Fibroblast of lung (primary cell): Measurements from ENCODE around the gene ALKBH2. TPM values are rescaled to one million over a fixed set of nuclear protein-coding genes. Genes with fewer than 3 reads are reported as not detected.
A peak's percentile ranks its signal among the peaks of the same experiment; 100 is the strongest.

Experiments
- DNase-seq, 2 donors: peaks; one replicate each; pipeline versions ENCODE4 v3.0.0 to v3.0.0-alpha.2; 2010; ENCODE audit warnings: low read depth in 2 of 2
- H2AFZ ChIP-seq: 2 replicates; pipeline ENCODE4 v1.5.1; 2012; ENCODE audit warnings: low read length, control low read depth, inconsistent platforms
- H3K27ac ChIP-seq: 2 replicates; pipeline ENCODE4 v1.5.1; 2011; ENCODE audit warnings: low read length, control low read depth; ENCODE audit not compliant: insufficient read depth
- H3K27me3 ChIP-seq: 2 replicates; pipeline ENCODE4 v1.5.1; 2011; ENCODE audit warnings: mild to moderate bottlenecking, low read length; ENCODE audit not compliant: control insufficient read depth, insufficient read depth
- H3K36me3 ChIP-seq: 2 replicates; pipeline ENCODE4 v1.5.1; 2011; ENCODE audit warnings: low read length; ENCODE audit not compliant: control insufficient read depth, insufficient read depth
- H3K4me1 ChIP-seq: 2 replicates; pipeline ENCODE4 v1.5.1; 2011; ENCODE audit warnings: low read length; ENCODE audit not compliant: control insufficient read depth, insufficient read depth; ENCODE audit errors: extremely low read depth
- H3K4me2 ChIP-seq: 2 replicates; pipeline ENCODE4 v1.5.1; 2011; ENCODE audit warnings: low read length, control low read depth; ENCODE audit not compliant: insufficient read depth; ENCODE audit errors: extremely low read depth
- H3K4me3 ChIP-seq, 4 experiments: fragments of 200-600 bp in 1 of 4; sonication (generic) in 1 of 4; replicated peaks in 1 of 4; 2 replicates each; pipeline ENCODE4 v1.5.1; 2011 to 2016; ENCODE audit warnings: low read length in 4 of 4, low read depth in 3 of 4, mild to moderate bottlenecking in 3 of 4, control low read depth in 2 of 4, inconsistent platforms in 1 of 4, mixed read lengths in 1 of 4; ENCODE audit not compliant: insufficient read depth in 1 of 4; ENCODE audit errors: control extremely low read depth in 1 of 4
- H3K79me2 ChIP-seq: 2 replicates; pipeline ENCODE4 v1.5.1; 2012; ENCODE audit warnings: mild to moderate bottlenecking, low read length, inconsistent platforms; ENCODE audit not compliant: control insufficient read depth, insufficient read depth
- H3K9ac ChIP-seq: 2 replicates; pipeline ENCODE4 v1.5.1; 2011; ENCODE audit warnings: mild to moderate bottlenecking, low read length, control low read depth; ENCODE audit not compliant: insufficient read depth
- H3K9me3 ChIP-seq: 2 replicates; pipeline ENCODE4 v1.5.1; 2012; ENCODE audit warnings: low read depth, low read length; ENCODE audit not compliant: control insufficient read depth, insufficient read depth
- H4K20me1 ChIP-seq: 2 replicates; pipeline ENCODE4 v1.5.1; 2011; ENCODE audit warnings: low read length; ENCODE audit not compliant: control insufficient read depth, insufficient read depth; ENCODE audit errors: extremely low read depth
- EZH2 ChIP-seq: IDR thresholded peaks from 2 replicates; pipeline ENCODE4 v1.5.1; 2012; ENCODE audit warnings: low read length, control low read depth, mild to moderate bottlenecking; ENCODE audit errors: missing control alignments
- polyA plus RNA-seq, 2 donors: library from polyadenylated mRNA; depleted of rRNA in 1 of 2; stranded (reverse) in 1 of 2; unstranded in 1 of 2; fragments of >200 nt; gene quantifications; 2 replicates each; pipeline ENCODE4 v1.2.1, GENCODE V29; 2011 to 2012; ENCODE audit warnings: missing spikeins in 1 of 2
- total RNA-seq: library from RNA; depleted of rRNA; stranded (reverse); fragments of >200 nt; gene quantifications from 2 replicates; pipeline ENCODE4 v1.2.1, GENCODE V29; 2014
- TF ChIP-seq, protein P1 (sequence below), 2 donors: IDR thresholded peaks in 1 of 2; conservative IDR thresholded peaks in 1 of 2; 1 replicate in 1 of 2; 2 replicates in 1 of 2; pipeline ENCODE4 v1.5.1; 2011 to 2012; ENCODE audit warnings: low read length in 2 of 2, control low read depth in 1 of 2, inconsistent platforms in 1 of 2, low read depth in 1 of 2, mild to moderate bottlenecking in 1 of 2

The ALKBH2 gene
- total and polyA plus RNA-seq, 2 donors (not counting 1 experiment from before 2014, with no cell fraction given), result 15.1 to 20.8 TPM

DNA sequence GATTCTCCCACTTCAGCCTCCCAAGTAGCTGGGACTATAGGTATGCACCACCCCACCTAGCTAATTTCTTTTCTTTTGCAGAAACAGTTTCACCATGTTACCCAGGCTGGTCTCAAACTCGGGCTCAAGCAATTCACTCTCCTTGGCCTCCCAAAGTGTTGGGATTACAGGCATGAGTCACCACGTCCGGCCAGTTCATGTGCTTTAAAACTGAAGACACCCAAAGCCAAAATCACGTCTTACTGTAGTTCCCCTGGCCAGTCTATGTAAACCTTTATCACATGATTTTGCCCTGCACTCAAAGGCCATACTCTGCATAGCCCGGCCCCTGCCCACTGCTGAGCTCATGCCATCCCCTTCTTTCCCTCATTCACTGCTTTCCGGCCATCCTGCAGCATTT, 4.5 kb downstream of the ALKBH2 start:
- Histone ChIP-seq H4K20me1 (no peaks in the 10 kb centered on the region), H3K4me3 (no peak overlapping the region), H3K27me3 (no peaks in the 10 kb centered on the region), H3K9ac (no peak overlapping the region), H3K4me2 (no peak overlapping the region), H3K36me3 (peaks cover 5% of the 10 kb centered on the region), H3K79me2 (peaks cover 3% of the 10 kb centered on the region), H2AFZ (no peak overlapping the region), H3K4me1 (peaks cover 6% of the 10 kb centered on the region), H3K9me3 (no peaks in the 10 kb centered on the region), H3K27ac (no peak overlapping the region)
- DNase-seq, result peak in 1 of 2 donors; percentile 66
- TF ChIP-seq EZH2, result no peak
- TF ChIP-seq, protein P1, sequence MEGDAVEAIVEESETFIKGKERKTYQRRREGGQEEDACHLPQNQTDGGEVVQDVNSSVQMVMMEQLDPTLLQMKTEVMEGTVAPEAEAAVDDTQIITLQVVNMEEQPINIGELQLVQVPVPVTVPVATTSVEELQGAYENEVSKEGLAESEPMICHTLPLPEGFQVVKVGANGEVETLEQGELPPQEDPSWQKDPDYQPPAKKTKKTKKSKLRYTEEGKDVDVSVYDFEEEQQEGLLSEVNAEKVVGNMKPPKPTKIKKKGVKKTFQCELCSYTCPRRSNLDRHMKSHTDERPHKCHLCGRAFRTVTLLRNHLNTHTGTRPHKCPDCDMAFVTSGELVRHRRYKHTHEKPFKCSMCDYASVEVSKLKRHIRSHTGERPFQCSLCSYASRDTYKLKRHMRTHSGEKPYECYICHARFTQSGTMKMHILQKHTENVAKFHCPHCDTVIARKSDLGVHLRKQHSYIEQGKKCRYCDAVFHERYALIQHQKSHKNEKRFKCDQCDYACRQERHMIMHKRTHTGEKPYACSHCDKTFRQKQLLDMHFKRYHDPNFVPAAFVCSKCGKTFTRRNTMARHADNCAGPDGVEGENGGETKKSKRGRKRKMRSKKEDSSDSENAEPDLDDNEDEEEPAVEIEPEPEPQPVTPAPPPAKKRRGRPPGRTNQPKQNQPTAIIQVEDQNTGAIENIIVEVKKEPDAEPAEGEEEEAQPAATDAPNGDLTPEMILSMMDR (conservative IDR thresholded peaks at IDR 0.05 in 1 of 2, IDR thresholded peaks at IDR 0.05 in 1 of 2; ENCODE audit: low read depth in 1 of 2, low read length in 2 of 2), result no peak

GRCh38 chr12:109087250-109087649, 6.0 kb downstream of the ALKBH2 start:
- Histone ChIP-seq H3K4me3 (no peak overlapping the region), H3K9me3 (no peaks in the 10 kb centered on the region), H3K9ac (no peak overlapping the region), H3K4me1 (peaks cover 2% of the 10 kb centered on the region), H2AFZ (no peak overlapping the region), H3K79me2 (no peaks in the 10 kb centered on the region), H3K27me3 (no peaks in the 10 kb centered on the region), H3K4me2 (no peak overlapping the region), H3K36me3 (peaks cover 7% of the 10 kb centered on the region), H4K20me1 (no peaks in the 10 kb centered on the region), H3K27ac (no peak overlapping the region)
- TF ChIP-seq, protein P1 (conservative IDR thresholded peaks at IDR 0.05 in 1 of 2, IDR thresholded peaks at IDR 0.05 in 1 of 2; ENCODE audit: low read depth in 1 of 2, low read length in 2 of 2), result no peak
- no peak for TF ChIP-seq EZH2
- no peak for DNase-seq

DNA sequence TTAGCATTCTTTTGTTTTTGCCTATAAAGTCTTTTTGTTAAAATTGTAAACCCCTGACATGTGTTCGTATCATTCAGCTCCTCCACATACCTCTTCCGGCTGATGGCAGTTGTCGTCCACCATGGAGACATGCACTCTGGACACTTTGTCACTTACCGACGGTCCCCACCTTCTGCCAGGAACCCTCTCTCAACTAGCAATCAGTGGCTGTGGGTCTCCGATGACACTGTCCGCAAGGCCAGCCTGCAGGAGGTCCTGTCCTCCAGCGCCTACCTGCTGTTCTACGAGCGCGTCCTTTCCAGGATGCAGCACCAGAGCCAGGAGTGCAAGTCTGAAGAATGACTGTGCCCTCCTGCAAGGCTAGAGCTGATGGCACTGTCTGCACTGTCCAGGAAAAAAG, 7.7 kb downstream of the ALKBH2 start:
- TF ChIP-seq EZH2, result no peak
- TF ChIP-seq, protein P1 (conservative IDR thresholded peaks at IDR 0.05 in 1 of 2, IDR thresholded peaks at IDR 0.05 in 1 of 2; ENCODE audit: low read depth in 1 of 2, low read length in 2 of 2), result no peak
- H3K4me2 ChIP-seq, result no peak overlapping the region
- DNase-seq, result no peak
- peaks cover 7% of the 10 kb centered on the region for H3K36me3 ChIP-seq
- no peaks in the 10 kb centered on the region for H3K9me3 ChIP-seq
- no peak overlapping the region for H3K4me3 ChIP-seq
- H3K79me2 ChIP-seq, result no peaks in the 10 kb centered on the region
- H3K4me1 ChIP-seq, result peaks cover 2% of the 10 kb centered on the region
- no peaks in the 10 kb centered on the region for H3K27me3 ChIP-seq
- H4K20me1 ChIP-seq, result no peaks in the 10 kb centered on the region
- H3K27ac ChIP-seq, result no peak overlapping the region
- H2AFZ ChIP-seq, result no peak overlapping the region
- no peak overlapping the region for H3K9ac ChIP-seq
